Astrocyte of the spinal cord (primary cell): ENCODE data around the gene C2CD5.

Source experiments
- DNase-seq: peaks from one replicate; pipeline ENCODE4 v3.0.0; 2011; ENCODE audit warnings: low read depth, low spot score
- H3K4me3 ChIP-seq: 2 replicates; pipeline ENCODE4 v1.5.1; 2011; ENCODE audit warnings: low read depth, mild to moderate bottlenecking, low read length, moderate library complexity
- CTCF ChIP-seq: IDR thresholded peaks from 2 replicates; pipeline ENCODE4 v1.5.1; 2012; ENCODE audit warnings: low read depth, mild to moderate bottlenecking, low read length, inconsistent platforms
- in situ Hi-C: cut with HindIII; loops from 2 replicates; pipeline ENCODE4 v1.10.0; 2017; ENCODE audit warnings: low sequenced_read_pairs

C2CD5 gene

GRCh38 chr12:22551624-22552023 is 7.3 kb upstream of the C2CD5 start:
- no peak overlapping the region for H3K4me3 ChIP-seq
- in situ Hi-C loops: no loop called here
- DNase-seq: no peak
- no peak for TF ChIP-seq CTCF

GRCh38 chr12:22545255-22545654 is 913 bp upstream of the C2CD5 start:
- no peak overlapping the region for H3K4me3 ChIP-seq
- in situ Hi-C loops: no loop called here

GRCh38 chr12:22543246-22544037 is 900 bp downstream of the C2CD5 start:
- no peak for TF ChIP-seq CTCF
- in situ Hi-C loops: no loop called here
- peak; percentile 3 for DNase-seq
- peak overlapping the region; percentile 94 for H3K4me3 ChIP-seq

More at GRCh38 chr12:22545255-22545654, 913 bp upstream of the C2CD5 start:
- no peak for DNase-seq
- no peak for TF ChIP-seq CTCF

- in situ Hi-C loops: no loop called here
- no peak for DNase-seq
- H3K4me3 ChIP-seq: no peak overlapping the region
- TF ChIP-seq CTCF: no peak
These were observed 2.7 kb downstream of the C2CD5 start for GRCh38 chr12:22541496-22542155.

GRCh38 chr12:22539055-22539454 is 5.3 kb downstream of the C2CD5 start:
- H3K4me3 ChIP-seq: no peak overlapping the region
- no peak for DNase-seq
- in situ Hi-C loops: no loop called here
- TF ChIP-seq CTCF: no peak

- H3K4me3 ChIP-seq: no peak overlapping the region
- no peak for TF ChIP-seq CTCF
- in situ Hi-C loops: no loop called here
- DNase-seq: no peak
These were observed 6.0 kb downstream of the C2CD5 start for GRCh38 chr12:22538311-22538710.
